NCI-H2196 treated with DMSO at 0.1 percent for 48 hours (cell line): Measurements from ENCODE around the gene SNAI1.
"Not testable (repeated sequence)": the region's sequence is repeated elsewhere in the genome, so short reads cannot be mapped to it uniquely, and the experiment has no call there.

Source experiments
- DNase-seq: peaks from one replicate; lab custom pipeline; 2025; ENCODE audit not compliant: unreplicated experiment; lab: John Stamatoyannopoulos, UW

Gene SNAI1

GRCh38 chr20:50011597-50011996, 28.8 kb downstream of the SNAI1 start:
- DNase-seq = not testable (repeated sequence)

GRCh38 chr20:50012282-50013263, 29.8 kb downstream of the SNAI1 start:
- DNase-seq = no peak

GRCh38 chr20:50013976-50014375, 31.2 kb downstream of the SNAI1 start:
- DNase-seq = no peak

- no peak for DNase-seq
These were observed 32.1 kb downstream of the SNAI1 start for GRCh38 chr20:50014570-50015562.

- DNase-seq = no peak
These were observed 32.8 kb downstream of the SNAI1 start for GRCh38 chr20:50015636-50015992.

GRCh38 chr20:50015993-50016770, 33.4 kb downstream of the SNAI1 start:
- DNase-seq = no peak

- no peak for DNase-seq
These were observed 34.4 kb downstream of the SNAI1 start for GRCh38 chr20:50017160-50017559.

- no peak for DNase-seq
These were observed 34.9 kb downstream of the SNAI1 start for GRCh38 chr20:50017576-50018248.

GRCh38 chr20:50019466-50020256, 36.9 kb downstream of the SNAI1 start:
- DNase-seq = no peak

GRCh38 chr20:50020288-50020687, 37.5 kb downstream of the SNAI1 start:
- DNase-seq = no peak

GRCh38 chr20:50022676-50023075, 39.9 kb downstream of the SNAI1 start:
- DNase-seq = no peak

- DNase-seq = no peak
These were observed 40.5 kb downstream of the SNAI1 start for GRCh38 chr20:50023116-50023805.

GRCh38 chr20:50026746-50027575, 44.2 kb downstream of the SNAI1 start:
- no peak for DNase-seq

GRCh38 chr20:50027611-50028105, 44.9 kb downstream of the SNAI1 start:
- no peak for DNase-seq

GRCh38 chr20:50029083-50029696, 46.4 kb downstream of the SNAI1 start:
- DNase-seq = no peak

- DNase-seq = no peak
These were observed 47.1 kb downstream of the SNAI1 start for GRCh38 chr20:50029697-50030461.
